ENCODE results near the gene GLI3. TPM values are rescaled to one million over a fixed set of nuclear protein-coding genes. Genes with fewer than 3 reads are reported as not detected.

Gene GLI3
- total RNA-seq, 6 experiments from 2014 or later, result 0.12 to 0.95 (median 0.21) TPM

- H3K27me3 ChIP-seq, result no peaks in the 10 kb centered on the region
- intact Hi-C loops (cut with DNase I), result no loop called here
- TF ChIP-seq POLR2A (IDR thresholded peaks at IDR 0.05) (no peak), CTCF (IDR thresholded peaks at IDR 0.05) (no peak)
- no peaks in the 10 kb centered on the region for H3K4me1 ChIP-seq
- 58% methylated on average over 3 of the region's 3 CpGs for WGBS (ENCODE audit: insufficient coverage, low coverage, low lambda C conversion rate, missing lambda C conversion rate)
- ATAC-seq (no peak), DNase-seq (no peak)
- no peak overlapping the region for H3K27ac ChIP-seq
- no peak overlapping the region for H3K4me3 ChIP-seq
- no peaks in the 10 kb centered on the region for H3K9me3 ChIP-seq
- H3K36me3 ChIP-seq, result no peaks in the 10 kb centered on the region
Observed at GRCh38 chr7:42133321-42133720, 103.7 kb downstream of the GLI3 start.

- TF ChIP-seq CTCF (IDR thresholded peaks at IDR 0.05) (no peak), POLR2A (IDR thresholded peaks at IDR 0.05) (no peak)
Observed at GRCh38 chr7:42128703-42129102, 108.3 kb downstream of the GLI3 start.

GRCh38 chr7:42127232-42127622 is 109.8 kb downstream of the GLI3 start:
- no peak overlapping the region for H3K27ac ChIP-seq
- intact Hi-C loops (cut with DNase I), result no loop called here
- ATAC-seq (no peak), DNase-seq (no peak)
- no peaks in the 10 kb centered on the region for H3K4me1 ChIP-seq
- no peaks in the 10 kb centered on the region for H3K9me3 ChIP-seq
- TF ChIP-seq POLR2A (IDR thresholded peaks at IDR 0.05) (no peak), CTCF (IDR thresholded peaks at IDR 0.05) (no peak)
- H3K27me3 ChIP-seq, result no peaks in the 10 kb centered on the region
- no peak overlapping the region for H3K4me3 ChIP-seq
- H3K36me3 ChIP-seq, result no peaks in the 10 kb centered on the region

More at GRCh38 chr7:42128703-42129102, 108.3 kb downstream of the GLI3 start:
- Histone ChIP-seq H3K27ac (no peak overlapping the region), H3K9me3 (no peaks in the 10 kb centered on the region), H3K4me1 (no peaks in the 10 kb centered on the region), H3K27me3 (no peaks in the 10 kb centered on the region), H3K36me3 (no peaks in the 10 kb centered on the region), H3K4me3 (no peak overlapping the region)
- DNase-seq (no peak), ATAC-seq (no peak)
- WGBS (ENCODE audit: insufficient coverage, low coverage, low lambda C conversion rate, missing lambda C conversion rate), result 58% methylated on average over 2 of the region's 2 CpGs
- intact Hi-C loops (cut with DNase I), result no loop called here

GRCh38 chr7:42126475-42127231 is 110.4 kb downstream of the GLI3 start:
- WGBS (ENCODE audit: insufficient coverage, low coverage, low lambda C conversion rate, missing lambda C conversion rate), result 65% methylated on average over 6 of the region's 6 CpGs
- Histone ChIP-seq H3K27me3 (no peaks in the 10 kb centered on the region), H3K36me3 (no peaks in the 10 kb centered on the region), H3K9me3 (no peaks in the 10 kb centered on the region), H3K4me1 (no peaks in the 10 kb centered on the region), H3K27ac (no peak overlapping the region), H3K4me3 (no peak overlapping the region)
- DNase-seq (no peak), ATAC-seq (no peak)
- no peak for TF ChIP-seq CTCF (IDR thresholded peaks at IDR 0.05)
- TF ChIP-seq POLR2A (IDR thresholded peaks at IDR 0.05), result no peak
- intact Hi-C loops (cut with DNase I), result no loop called here
